GM18873 (cell line): ENCODE measurements around the gene RPTOR.

Experiments used
- ATAC-seq: cut with Tn5 transposase; IDR thresholded peaks from one replicate; pipeline ENCODE4 v1.9.1; 2021; ENCODE audit warnings: mild to moderate bottlenecking, moderate library complexity, moderate number of reproducible peaks; ENCODE audit not compliant: unreplicated experiment, low FRiP score

RPTOR gene

DNA sequence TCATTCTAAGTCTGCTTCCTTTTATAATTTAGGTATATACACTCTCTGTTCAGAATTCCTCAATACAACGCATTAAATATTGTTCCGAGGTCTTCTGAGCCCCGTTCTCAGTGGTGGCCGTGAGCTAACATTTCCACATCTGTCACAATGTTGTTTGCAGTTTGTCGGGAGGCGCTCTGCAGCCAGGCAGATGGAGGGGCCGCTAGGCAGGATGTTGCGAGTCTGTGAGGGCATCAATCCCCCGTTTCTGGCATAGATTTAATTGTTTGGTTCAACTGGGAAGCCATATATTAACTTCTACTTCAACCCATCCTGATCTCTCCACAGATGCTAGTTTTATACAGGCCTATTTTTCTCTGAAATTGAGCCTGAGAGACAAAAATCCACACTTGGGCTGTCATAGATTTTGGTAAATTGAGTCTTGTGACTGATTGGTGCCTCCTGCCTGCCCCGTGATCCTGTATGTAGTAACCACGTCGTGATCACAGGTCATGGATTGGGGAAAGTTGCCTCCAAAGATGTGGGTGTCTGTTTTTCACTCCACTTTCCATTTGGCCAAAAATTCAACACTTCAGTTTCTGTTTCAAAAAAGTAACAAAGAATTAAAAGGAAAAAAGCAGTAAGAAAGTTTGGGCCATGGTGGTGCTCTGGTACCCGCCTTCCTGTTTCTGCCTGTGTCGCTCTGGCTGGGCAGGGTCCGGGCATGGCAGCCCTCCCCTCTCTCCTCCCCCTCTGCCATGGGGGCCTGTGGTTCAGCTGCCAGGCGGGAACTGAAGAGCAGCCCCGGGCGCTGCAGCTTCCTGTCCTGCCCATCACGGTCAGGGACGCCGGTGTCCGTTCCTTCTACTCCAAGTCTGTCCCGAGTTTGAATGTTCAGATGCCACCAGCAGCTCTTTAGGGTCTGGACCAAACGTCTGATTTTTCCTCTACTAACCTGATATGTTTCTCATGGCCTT lies 41.5 kb downstream of the RPTOR start:
- ATAC-seq, result no peak

DNA sequence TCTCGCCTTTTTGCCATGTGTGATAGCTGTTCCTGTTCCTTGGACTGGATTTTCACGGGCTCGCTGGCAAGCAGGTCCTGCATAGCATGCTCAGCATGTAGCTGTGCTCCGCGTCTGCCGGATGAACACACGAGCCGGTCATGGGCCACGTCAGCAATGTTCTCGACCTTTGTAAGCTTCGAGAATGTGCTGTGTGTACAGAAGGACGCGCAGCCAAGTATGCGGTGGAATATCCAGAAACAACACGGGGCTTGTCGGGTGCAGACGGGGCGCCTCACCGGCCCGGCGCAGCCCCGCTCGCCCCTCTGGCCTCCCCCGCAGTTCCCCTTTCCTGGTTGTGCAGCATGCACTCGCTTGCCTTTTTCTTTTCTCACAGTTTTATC lies 42.2 kb downstream of the RPTOR start:
- ATAC-seq, result no peak

DNA sequence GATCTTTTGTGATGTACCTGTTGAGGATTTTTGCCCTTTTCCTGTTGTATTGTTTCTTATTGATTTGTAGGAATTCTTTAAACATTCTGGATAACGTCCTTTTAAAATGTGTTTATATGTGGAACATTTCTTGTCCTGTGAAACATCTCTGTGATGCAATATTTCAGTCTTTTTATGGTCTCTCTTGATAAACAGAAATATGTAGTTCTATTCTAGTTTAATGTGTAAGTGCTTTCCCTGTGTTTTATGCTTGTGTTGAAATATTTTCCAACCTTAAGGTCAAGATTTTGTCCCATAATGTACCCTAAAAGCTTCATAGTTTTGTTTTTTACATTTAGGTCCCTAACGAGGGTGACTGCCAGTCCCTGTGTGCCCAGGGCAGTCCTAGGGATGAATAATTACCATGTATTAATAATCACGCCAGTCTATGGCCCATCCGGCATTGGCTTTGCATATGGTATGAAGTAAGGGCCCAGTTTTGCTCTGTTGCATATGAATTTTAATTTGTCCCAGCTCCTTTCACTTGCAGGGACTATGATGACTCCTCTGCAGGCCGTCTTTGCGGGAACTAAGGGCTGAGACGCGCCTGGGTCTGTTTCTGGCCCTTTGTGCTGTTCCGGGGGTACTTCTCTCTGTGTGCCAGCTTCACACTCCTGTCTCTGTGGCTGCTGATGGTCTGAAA lies 44.2 kb downstream of the RPTOR start:
- no peak for ATAC-seq

DNA sequence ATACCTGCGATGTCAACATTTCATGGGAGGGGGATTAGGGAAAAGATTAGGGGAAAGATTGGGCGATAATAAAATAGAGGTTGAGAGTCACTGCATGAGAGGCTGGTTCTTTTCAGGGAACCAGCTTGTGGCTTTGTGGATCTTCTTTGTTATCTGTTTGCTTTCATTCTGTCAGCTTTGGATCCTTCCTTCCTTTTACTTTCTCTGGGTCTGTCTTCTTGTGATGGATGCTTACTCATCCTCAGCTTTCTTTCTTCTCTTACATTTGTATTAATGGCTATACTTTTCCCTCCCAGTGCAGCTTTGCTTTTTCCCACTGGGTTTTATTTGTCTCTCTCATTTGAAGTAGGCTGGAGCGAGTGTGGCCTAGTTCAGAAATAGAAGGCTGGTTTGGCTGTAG lies 47.1 kb downstream of the RPTOR start:
- no peak for ATAC-seq

DNA sequence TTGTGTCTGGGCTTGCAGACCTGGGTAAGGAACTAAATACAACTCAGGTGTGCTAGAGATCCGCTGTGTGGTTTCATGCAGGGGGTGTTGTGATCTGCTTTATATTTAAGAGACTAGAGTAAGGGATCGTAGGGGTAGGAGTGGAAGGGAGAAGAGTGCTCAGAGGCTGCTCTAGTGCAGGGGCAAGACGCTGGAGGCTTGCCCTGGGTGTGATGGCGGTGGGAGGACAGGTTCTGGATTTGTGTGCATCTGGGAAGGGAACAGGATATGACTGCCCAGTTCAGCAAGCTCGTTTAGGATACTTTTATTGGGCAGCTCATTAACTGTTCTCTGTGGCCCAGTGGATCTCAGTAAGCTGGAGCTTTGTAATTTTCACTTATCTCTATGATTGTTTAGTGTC lies 47.6 kb downstream of the RPTOR start:
- no peak for ATAC-seq

DNA sequence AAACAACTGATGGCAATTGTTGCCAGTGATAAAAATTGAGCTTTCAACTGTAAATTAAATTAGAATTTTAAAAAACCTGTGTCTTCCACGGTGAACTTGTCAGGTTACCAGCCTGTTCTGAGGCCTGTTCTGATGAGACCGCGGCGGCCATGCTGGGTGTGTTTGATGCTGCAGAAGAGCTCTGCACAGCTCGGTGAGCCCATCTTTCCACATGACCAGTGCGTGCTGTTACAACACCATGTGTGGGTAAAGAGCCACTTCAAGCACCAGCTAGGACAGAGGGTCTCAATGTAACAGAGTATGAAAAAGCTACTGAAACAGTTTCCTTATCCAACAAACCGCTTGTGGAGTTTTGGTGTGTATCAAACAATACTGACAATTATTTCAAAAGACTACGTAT lies 48.5 kb downstream of the RPTOR start:
- ATAC-seq, result no peak

DNA sequence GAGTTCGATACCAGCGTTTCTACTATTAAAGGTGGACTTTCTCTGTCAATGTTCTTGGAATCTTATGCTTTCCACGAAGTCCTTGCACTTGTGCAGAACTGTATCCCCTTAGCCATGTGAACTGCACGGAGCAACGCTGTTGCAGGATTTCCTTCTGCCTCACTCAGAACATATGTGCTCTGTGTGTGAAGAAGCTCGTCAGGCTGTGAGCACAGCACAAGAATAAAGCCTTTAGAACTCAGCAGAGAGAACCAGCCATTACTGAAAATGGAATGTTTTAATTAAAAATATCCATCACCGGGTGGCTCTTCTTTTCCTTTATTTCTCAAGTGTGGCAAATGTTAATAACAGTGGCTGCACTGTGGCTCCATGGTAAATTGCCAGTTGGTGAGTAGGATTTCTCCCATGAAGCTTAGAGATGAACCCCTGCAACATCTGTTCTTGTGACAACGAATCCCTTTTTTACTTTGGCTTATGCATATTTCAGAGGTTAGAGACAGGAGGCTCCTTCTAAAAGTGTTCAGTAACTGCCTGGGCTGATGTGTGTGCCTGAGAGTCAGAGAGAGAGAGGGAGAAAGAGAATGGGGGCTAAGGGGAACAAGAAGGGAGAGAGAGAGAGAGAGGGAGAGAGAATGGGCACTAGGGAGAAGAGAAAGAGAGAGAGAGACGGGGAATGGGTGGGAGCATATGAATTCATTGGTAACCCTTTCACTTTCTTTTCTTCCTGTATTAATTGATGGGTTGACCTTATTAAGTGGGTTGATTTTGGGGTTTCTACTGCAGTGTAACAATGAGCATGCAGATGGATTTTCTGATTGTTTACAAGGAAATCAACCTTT lies 50.0 kb downstream of the RPTOR start:
- ATAC-seq, result no peak

DNA sequence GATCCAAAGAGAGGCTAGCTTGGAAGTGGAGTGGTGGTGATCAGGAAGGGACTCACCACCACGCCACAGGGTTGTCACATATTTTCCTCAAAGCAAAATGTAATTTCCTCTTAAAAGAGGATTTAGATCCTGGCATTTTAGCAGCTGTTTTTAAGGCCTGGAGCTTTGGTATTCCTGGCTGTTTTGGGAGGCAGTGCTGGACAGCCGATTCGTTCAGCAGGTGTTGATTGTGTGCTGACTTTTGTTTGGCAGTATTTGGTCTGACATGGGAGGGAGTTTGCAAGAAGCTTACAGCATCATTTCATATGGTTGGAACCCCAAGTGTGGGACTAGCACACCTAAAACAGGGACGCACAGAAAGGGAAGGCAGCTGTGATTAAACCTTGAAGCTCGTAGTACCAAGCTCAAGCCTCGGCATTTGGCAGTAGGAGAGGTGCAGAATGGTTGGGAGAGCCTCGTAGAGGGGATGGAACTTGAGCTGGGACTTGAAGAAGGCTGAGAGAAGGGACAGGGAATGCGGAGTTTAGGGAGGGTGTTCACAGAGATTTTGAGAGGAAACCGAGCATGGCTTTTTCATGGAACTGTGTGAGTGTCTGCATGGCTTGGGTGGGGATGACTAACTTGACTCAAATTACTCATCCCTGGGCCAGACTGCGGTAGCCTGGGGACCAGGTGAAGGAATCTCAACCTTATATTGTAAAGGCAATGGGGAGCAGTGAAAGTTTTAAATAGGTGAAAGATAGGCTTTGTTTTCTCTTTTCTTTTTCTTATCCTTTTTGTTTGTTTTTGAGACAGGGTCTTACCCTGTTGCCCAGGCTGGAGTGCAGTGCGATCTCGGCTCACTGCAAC lies 52.3 kb downstream of the RPTOR start:
- ATAC-seq, result no peak

DNA sequence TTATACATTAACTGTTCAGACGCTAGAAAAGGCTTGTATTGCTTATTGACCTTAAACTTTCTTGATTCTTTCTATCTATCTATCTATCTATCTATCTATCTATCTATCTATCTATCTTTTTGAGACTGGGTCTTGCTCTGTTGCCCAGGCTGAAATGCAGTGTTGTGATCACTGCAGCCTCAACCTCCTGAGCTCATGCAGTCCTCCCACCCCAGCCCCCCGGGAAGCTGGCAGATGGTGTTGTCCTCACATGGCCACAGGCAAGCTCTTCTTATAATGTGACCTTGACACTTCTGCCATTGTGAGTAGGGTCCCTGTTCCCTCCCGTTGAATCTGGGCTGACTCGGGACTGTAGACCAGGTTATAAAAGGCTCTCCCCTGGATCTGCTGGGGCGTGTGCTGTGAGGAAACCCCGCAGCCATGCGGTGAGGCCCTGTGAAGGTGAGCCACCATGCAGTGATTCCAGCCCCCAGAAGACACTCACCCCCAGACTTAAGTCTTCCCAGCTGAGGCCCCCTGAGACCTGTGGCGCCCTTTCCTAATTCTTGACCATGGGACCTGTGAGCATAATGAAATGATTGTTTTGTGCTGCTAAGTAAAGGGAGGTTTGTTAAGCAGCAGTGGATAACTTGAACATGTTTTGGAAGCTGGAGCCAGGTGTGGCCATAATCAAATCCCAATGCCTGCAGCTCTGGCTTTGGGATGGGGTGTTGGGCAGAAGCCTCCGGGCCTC lies 54.3 kb downstream of the RPTOR start:
- ATAC-seq, result no peak

DNA sequence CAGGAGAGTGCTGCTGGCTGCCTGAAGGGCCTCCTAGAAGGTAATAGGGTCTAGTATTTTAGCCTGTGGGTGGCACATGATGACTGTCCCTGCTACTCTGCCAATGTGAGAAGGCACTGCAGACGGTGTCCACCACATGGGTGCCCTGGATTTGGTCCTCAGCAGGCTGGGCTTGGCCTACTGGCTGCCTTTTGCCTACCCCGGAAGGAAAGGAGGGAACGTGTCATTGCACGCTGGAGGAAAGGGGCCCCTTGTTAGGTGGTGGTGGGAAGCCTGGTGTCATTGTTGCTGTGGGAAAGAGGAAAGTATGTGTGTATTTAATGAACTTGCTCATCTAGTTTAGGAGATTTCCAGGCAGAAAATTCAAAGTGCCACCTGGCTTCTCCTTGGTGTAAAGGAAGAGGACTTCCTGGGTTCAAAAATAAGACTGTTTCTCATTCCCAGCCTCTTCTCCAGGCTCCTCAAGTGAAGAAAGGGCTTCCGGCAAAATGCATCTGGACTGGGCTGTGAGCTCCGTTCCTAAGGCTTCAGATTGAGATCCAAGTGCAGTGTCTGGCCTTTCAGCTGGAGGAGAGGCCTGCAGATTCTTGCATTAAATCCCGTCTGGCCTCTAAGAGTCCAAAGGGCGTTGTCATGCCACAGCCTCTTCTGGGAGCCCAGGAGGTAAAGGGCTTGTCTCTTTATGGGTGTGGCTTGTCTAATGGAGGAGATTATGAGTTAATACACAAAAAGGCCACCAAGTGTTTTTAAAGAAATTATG lies 55.1 kb downstream of the RPTOR start:
- no peak for ATAC-seq

DNA sequence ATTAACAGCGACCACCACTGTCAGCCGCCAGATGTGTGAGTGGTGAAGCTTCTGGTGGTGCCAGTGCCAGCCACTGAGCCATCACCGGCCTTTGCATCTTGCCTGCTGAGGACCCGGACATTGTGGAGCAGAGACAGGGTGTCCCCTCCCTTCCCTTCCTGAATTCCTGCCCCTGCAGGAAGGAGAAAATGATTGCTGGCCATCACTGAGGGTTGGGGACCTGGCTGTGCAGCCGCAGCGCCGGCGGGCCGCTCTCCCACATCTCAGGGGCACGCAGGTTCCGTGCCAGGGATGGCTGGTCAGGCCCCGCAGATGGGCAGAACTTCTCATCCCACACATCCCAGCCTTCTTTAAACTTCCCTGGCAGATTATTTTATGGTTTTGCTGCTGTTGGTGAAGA lies 56.5 kb downstream of the RPTOR start:
- ATAC-seq, result no peak

DNA sequence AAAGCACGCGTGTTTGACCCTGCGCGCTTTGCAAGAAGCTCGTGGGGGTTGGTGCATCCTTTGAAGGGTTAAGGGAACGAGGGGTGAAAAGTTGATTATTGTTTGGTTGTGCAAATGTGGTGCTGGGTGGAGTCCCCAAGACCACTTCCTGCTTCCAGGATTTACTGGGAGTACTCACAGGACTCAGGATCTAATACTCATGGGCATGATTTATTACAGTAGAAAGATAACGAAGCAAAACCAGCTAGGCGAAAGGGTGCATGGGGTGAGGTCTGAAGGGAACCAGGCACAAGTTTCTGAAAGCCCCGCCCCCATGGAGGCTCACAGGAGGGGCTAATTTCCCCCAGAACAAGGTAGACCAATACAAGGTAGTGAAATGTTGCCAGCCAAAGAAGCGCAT lies 58.8 kb downstream of the RPTOR start:
- no peak for ATAC-seq

DNA sequence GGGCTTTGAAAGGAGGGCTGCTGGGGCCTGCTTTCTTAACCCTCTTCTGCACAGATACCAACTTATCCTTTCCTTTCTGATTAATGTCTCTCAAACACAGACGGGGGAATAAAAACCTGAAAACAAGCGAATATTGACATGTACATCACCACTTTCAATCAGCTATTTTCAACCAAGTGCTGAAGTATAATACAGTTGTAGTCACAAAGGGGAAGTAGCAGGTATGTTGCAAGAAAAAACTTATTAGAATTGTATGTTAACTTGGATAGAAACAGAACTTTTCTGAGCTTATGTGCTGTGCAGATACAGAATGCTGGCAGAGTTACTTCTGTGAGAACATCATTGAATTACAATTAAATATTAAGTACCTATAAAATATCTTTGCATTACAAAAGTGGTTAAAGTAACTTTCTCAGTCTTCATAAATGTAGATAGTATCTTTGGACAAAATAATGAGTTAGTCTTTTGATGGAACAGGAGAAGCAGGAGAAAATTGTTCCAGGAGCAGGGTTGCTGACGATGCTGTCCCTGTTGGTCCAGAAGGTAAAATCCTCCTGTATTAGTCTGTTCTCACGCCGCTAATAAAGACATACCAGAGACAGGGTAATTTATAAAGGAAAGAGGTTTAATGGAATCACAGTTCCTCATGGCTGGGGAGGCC lies 59.5 kb downstream of the RPTOR start:
- no peak for ATAC-seq

DNA sequence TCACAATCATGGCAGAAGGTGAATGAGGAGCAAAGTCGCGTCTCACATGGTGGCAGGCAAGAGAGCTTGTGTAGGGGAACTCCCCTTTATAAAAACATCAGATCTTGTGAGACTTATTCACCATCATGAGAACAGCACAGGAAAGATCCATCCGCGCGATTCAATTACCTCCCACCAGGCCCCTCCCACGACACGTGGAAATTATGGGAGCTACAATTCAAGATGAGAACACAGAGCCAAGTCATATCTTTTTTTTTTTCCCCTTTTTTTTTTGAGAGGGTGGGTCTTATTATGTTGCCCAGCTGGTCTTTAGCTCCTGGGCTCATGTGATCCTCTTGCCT lies 60.0 kb downstream of the RPTOR start:
- ATAC-seq, result no peak

DNA sequence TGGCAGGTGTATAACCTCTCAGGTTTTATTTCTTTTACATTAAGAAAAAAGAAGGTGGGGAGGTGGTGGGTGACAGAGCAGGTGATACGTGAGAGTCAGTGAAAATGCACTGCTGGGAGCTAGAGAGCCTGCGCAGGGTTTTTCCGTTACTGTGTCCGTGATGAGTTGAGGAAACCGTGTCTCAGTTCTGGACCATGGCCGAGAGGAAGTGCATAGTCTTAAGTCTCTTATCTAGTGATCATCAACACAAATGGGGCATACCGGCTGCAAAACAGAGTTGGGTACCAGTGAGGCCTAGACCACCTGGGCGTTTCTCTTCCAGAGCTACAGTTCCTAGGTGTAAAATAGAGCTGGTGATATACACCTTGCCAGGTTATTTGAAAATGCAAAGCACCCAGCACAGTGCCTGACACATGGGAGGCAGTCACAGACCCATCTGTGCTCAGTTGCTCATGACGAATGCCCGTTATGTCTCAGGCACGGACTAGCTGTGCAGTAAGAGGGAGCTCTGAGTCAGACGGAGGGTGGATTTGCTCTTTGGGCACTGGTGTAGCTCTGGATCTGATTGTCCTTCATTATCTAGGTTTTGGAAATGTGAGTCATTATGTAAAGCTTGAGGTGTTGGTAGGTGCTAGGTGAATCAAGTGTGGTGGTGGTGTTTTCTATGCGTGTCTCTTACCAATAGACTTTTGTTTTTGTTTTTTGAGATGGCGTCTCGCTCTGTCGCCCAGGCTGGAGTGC lies 60.9 kb downstream of the RPTOR start:
- peak; percentile 61 for ATAC-seq

DNA sequence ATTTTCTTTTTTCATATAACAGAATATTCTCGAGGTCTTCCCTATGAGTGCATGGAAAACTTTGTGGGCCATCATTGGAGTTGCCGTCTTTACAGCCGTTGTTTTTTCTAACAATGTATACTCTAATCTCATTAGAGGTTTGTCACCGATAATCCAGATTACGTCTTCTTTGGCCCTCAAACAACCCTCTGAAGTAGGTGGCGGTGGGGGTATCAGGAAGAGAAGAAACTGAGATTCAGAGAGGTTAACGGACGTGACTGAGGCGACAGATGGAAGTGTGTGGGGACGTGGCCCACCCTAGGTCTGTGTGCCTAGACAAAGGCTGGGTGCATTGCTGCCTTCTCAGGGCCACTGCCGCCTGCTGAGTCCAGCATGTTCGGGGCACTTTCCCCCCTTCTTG lies 63.7 kb downstream of the RPTOR start:
- ATAC-seq, result no peak

DNA sequence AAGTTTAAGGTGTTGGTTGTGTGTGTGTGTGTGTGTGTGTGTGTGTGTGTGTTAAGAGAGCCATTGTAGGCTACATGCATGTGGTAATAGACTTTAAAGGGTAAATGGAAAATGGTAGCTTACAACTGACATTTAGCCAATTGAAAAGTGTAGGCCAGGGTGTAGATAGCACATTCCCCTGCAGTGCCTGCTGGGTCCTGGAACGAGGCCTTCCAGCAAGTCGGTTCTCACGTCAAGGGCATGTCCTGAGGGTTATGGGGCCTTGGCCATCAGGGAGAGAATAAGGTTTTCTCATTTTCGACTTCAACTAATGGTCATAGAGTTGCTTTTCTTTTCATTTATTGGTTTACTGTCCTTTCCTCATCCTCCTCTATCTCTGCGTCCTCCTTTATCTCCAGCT lies 65.1 kb downstream of the RPTOR start:
- no peak for ATAC-seq

DNA sequence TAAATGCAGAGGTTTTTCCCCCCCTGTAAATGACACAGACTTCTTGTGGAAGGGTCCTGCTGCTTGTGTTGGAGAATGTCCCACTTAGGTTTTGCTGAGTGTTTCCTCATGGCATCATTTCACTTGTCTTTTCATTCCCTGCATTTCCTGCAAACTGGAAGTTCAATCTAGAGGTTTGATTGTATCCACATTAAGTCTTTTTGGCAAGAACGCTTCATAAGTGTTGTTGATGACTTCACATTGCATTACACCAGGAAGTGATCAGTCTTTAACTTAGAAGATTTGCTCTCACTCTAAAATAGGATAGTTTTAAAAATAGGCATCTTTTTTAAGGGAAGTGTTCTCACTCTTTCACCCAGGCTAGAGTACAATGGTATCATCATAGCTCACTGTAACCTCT lies 67.2 kb downstream of the RPTOR start:
- no peak for ATAC-seq
